ENCODE data around the gene ATP1B4. TPM values are rescaled to one million over a fixed set of nuclear protein-coding genes. Genes with fewer than 3 reads are reported as not detected.

Gene ATP1B4
- total RNA-seq, 1 experiment from 2014 or later: not detected

DNA sequence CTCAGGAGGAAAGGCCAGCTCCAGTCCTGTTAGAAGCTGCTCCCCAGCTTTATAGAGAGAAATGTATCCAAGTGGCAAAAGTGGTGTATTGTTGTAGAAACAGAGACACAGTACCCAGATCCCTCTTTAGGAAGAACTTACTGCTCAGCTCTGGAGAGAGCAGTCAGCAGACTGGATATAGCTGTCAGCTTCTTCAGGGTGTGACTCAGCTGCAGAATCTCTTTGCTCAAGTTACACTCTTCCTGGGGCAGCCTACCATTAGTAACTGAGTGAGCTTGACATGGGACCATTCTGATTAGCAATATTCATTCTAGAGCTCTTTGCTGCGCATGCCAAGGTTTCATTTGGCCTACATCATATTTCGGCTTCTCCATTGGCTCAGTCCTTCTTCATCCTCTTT, 40.5 kb downstream of the ATP1B4 start:
- H3K27me3 Mint-ChIP-seq (ENCODE audit: low read depth): peaks cover 3% of the 10 kb centered on the region; the same call in 1 of the 2 replicates
- Histone ChIP-seq H3K23ac (ENCODE audit: insufficient read length, low read depth, low read length) (no peak overlapping the region), H3K56ac (ENCODE audit: insufficient read length, low read depth, low read length) (no peak overlapping the region), H3K4ac (ENCODE audit: low read depth, low read length) (no peak overlapping the region), H3K9me3 (ENCODE audit: control insufficient read depth, low read depth, low read length) (peaks cover 38% of the 10 kb centered on the region), H4K5ac (ENCODE audit: insufficient read length, low read depth, low read length) (no peak overlapping the region), H2AFZ (ENCODE audit: low read length) (no peak overlapping the region), H3K27me3 (ENCODE audit: insufficient read depth, low read length) (no peaks in the 10 kb centered on the region), H3K4me1 (ENCODE audit: insufficient read depth, low read length) (no peaks in the 10 kb centered on the region), H4K8ac (replicated peaks; ENCODE audit: insufficient read length, low read depth, low read length) (no peak overlapping the region), H3K18ac (ENCODE audit: insufficient read length, low read depth, low read length) (no peak overlapping the region), H4K91ac (ENCODE audit: insufficient read length, low read depth, low read length) (no peak overlapping the region), H4K20me1 (ENCODE audit: control insufficient read depth, insufficient read depth, insufficient read length) (no peaks in the 10 kb centered on the region), H3T11ph (ENCODE audit: low read length) (no peak overlapping the region), H3K79me1 (ENCODE audit: insufficient read depth, low read depth, low read length, poor library complexity, severe bottlenecking) (no peaks in the 10 kb centered on the region), H2BK12ac (ENCODE audit: insufficient read length, low read depth, low read length) (no peak overlapping the region), H2BK20ac (ENCODE audit: low read depth, low read length, poor library complexity, severe bottlenecking) (no peak overlapping the region), H3K14ac (ENCODE audit: insufficient read depth, low read length) (no peak overlapping the region), H2BK15ac (ENCODE audit: low read depth, low read length) (no peak overlapping the region), H3K23me2 (ENCODE audit: insufficient read length, low read depth, low read length, poor library complexity, severe bottlenecking) (no peaks in the 10 kb centered on the region), H3K4me2 (ENCODE audit: insufficient read depth, insufficient read length, low read length) (no peak overlapping the region), H2BK120ac (ENCODE audit: low read depth, low read length, poor library complexity, severe bottlenecking) (no peak overlapping the region), H3K27ac (ENCODE audit: insufficient read length, low read depth, low read length) (no peak overlapping the region), H2AK5ac (ENCODE audit: insufficient read length, low read length) (no peak overlapping the region), H2BK5ac (ENCODE audit: insufficient read length, low read length) (no peak overlapping the region), H3K9ac (ENCODE audit: extremely low read depth, insufficient read length, low read length) (no peak overlapping the region), H3K79me2 (ENCODE audit: insufficient read depth, low read length) (no peaks in the 10 kb centered on the region)
- peaks cover 56 to 65% of the 10 kb centered on the region in 2 experiments for H3K9me3 Mint-ChIP-seq
- H3K4me3 Mint-ChIP-seq: no peak overlapping the region
- H3K4me1 Mint-ChIP-seq: no peaks in the 10 kb centered on the region
- no peak for DNase-seq
- TF ChIP-seq, protein P1, sequence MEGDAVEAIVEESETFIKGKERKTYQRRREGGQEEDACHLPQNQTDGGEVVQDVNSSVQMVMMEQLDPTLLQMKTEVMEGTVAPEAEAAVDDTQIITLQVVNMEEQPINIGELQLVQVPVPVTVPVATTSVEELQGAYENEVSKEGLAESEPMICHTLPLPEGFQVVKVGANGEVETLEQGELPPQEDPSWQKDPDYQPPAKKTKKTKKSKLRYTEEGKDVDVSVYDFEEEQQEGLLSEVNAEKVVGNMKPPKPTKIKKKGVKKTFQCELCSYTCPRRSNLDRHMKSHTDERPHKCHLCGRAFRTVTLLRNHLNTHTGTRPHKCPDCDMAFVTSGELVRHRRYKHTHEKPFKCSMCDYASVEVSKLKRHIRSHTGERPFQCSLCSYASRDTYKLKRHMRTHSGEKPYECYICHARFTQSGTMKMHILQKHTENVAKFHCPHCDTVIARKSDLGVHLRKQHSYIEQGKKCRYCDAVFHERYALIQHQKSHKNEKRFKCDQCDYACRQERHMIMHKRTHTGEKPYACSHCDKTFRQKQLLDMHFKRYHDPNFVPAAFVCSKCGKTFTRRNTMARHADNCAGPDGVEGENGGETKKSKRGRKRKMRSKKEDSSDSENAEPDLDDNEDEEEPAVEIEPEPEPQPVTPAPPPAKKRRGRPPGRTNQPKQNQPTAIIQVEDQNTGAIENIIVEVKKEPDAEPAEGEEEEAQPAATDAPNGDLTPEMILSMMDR (conservative IDR thresholded peaks at IDR 0.05): no peak
- no peak overlapping the region for H3K27ac Mint-ChIP-seq
- WGBS (ENCODE audit: extremely low coverage, insufficient read length, low lambda C conversion rate): no CpG with 5 or more reads among the region's 2 CpGs
- no peaks in the 10 kb centered on the region; a peak in 1 of 7 replicates for H3K36me3 Mint-ChIP-seq (ENCODE audit: insufficient read depth in 1 of 3, low read depth in 3 of 3)

All from H9 (cell line).